ENCODE measurements around the gene EFEMP2.

DNA sequence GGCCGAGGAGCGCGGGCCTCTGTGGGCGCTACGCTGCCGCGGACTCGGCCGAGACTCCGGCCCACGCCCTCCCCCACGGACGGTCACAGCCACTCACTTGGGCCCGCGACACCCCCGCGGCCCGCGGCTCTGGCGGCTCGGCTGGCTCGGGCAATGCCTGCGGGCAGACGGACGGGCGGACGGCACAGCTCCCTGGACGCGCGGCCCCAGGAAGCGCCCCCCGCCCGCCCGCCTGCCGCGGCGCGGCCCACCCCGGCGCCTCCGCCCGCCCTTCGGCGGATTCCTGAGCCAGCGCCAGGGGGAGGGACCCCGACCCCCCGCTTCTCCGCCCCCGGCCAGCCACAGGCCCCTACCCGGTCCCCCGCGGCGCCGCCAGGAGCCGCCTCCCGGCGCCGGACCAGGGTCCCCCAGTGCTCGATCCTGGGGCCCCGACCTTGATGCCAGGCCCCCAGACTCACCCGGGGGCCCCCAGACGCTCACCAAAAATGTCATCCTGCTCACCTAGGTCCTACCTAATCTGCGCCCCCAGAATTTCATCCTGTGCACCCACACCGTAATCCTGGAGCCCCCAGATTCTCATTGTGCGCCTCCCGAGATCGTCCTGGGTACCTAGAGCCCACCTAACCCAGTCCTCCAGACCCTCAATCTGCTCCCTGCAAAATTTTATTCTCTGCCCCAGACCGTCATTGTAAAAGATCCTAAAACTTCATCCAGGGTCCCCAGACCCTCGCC is at the start of gene EFEMP2:
- TF ChIP-seq CTCF (conservative IDR thresholded peaks at IDR 0.05 in 1 of 2, IDR thresholded peaks at IDR 0.05 in 1 of 2; ENCODE audit: low read depth in 1 of 2, low read length in 2 of 2) (no peak), EZH2 (IDR thresholded peaks at IDR 0.05; ENCODE audit: low read length, missing control alignments) (no peak)
